Thoracic aorta (tissue), 2 donors: ENCODE measurements around the gene DNAH11. TPM values are rescaled to one million over a fixed set of nuclear protein-coding genes. Genes with fewer than 3 reads are reported as not detected.

Experiments used
- ATAC-seq: fragments of 150-250 bp; one replicate; pipeline ENCODE4 v1.8.0; 2017; ENCODE audit warnings: low read depth; ENCODE audit not compliant: insufficient number of reproducible peaks, low FRiP score
- DNase-seq: peaks from one replicate; pipeline ENCODE4 v3.0.0-alpha.2; 2020; ENCODE audit warnings: low spot score
- H3K27ac ChIP-seq, 2 donors: fragments of 200-600 bp; sonication (generic); 1 replicate in 1 of 2; 2 replicates in 1 of 2; pipeline ENCODE4 v1.5.1; 2016; ENCODE audit warnings: mild to moderate bottlenecking in 2 of 2, moderate library complexity in 2 of 2
- H3K27me3 ChIP-seq: fragments of 200-600 bp; sonication (generic); replicated peaks from 2 replicates; pipeline ENCODE4 v1.6.0; 2016; ENCODE audit warnings: mild to moderate bottlenecking; ENCODE audit not compliant: insufficient read depth
- H3K36me3 ChIP-seq: fragments of 200-600 bp; sonication (generic); one replicate; pipeline ENCODE4 v1.5.1; 2016
- H3K4me1 ChIP-seq, 2 donors: fragments of 200-600 bp; sonication (generic); 1 replicate in 1 of 2; 2 replicates in 1 of 2; pipeline versions ENCODE4 v1.5.1 to v1.6.0; 2016; ENCODE audit warnings: low read depth in 2 of 2, mild to moderate bottlenecking in 1 of 2; ENCODE audit not compliant: control insufficient read depth in 1 of 2
- H3K4me3 ChIP-seq: fragments of 200-600 bp; sonication (generic); 2 replicates; pipeline ENCODE4 v1.5.1; 2016; ENCODE audit warnings: mild to moderate bottlenecking
- H3K9me3 ChIP-seq: fragments of 200-600 bp; sonication (generic); 2 replicates; pipeline ENCODE4 v1.5.1; 2016
- CTCF ChIP-seq: fragments of 200-600 bp; sonication (generic); IDR thresholded peaks from one replicate; pipeline ENCODE4 v1.5.1; 2019; ENCODE audit warnings: antibody characterized with exemption
- total RNA-seq, 2 donors: library from RNA; depleted of rRNA; stranded (reverse); fragments of >200 nt; gene quantifications; one replicate each; pipeline versions ENCODE4 v1.1.0 to v1.2.3, GENCODE V29; 2016

Gene DNAH11
- total RNA-seq, 2 donors from 2014 or later: 1.9 to 16.2 TPM

GRCh38 chr7:21572331-21573313, 29.8 kb downstream of the DNAH11 start:
- no peak for TF ChIP-seq CTCF
- Histone ChIP-seq H3K36me3 (no peaks in the 10 kb centered on the region), H3K4me1 (no peaks in the 10 kb centered on the region), H3K27me3 (no peaks in the 10 kb centered on the region), H3K27ac (no peak overlapping the region), H3K9me3 (no peaks in the 10 kb centered on the region), H3K4me3 (no peak overlapping the region)
- no peak for ATAC-seq
- DNase-seq: no peak

- Histone ChIP-seq H3K27ac (peak overlapping the region in 1 of 2 donors; percentile 38), H3K9me3 (no peaks in the 10 kb centered on the region), H3K4me1 (peaks cover 15 to 21% of the 10 kb centered on the region in 2 donors), H3K4me3 (no peak overlapping the region), H3K36me3 (no peaks in the 10 kb centered on the region), H3K27me3 (no peaks in the 10 kb centered on the region)
- no peak for TF ChIP-seq CTCF
- ATAC-seq (no peak), DNase-seq (no peak)
These were observed 36.7 kb downstream of the DNAH11 start for GRCh38 chr7:21579341-21580072.

GRCh38 chr7:21580073-21580521, 37.3 kb downstream of the DNAH11 start:
- TF ChIP-seq CTCF: no peak
- peak overlapping the region in 1 of 2 donors; percentile 38 for H3K27ac ChIP-seq
- H3K4me1 ChIP-seq: peaks cover 15 to 21% of the 10 kb centered on the region in 2 donors
- ATAC-seq (peak; percentile 64), DNase-seq (no peak)
- H3K9me3 ChIP-seq: no peaks in the 10 kb centered on the region
- no peaks in the 10 kb centered on the region for H3K27me3 ChIP-seq
- H3K36me3 ChIP-seq: no peaks in the 10 kb centered on the region
- H3K4me3 ChIP-seq: no peak overlapping the region

- no peak for TF ChIP-seq CTCF
- Histone ChIP-seq H3K27ac (no peak overlapping the region), H3K4me1 (peaks cover 8% of the 10 kb centered on the region in 2 donors), H3K9me3 (no peaks in the 10 kb centered on the region), H3K4me3 (no peak overlapping the region), H3K36me3 (no peaks in the 10 kb centered on the region), H3K27me3 (no peaks in the 10 kb centered on the region)
- DNase-seq (no peak), ATAC-seq (no peak)
These were observed 42.4 kb downstream of the DNAH11 start for GRCh38 chr7:21585070-21585724.
